HEK293T (cell line): ENCODE results near the gene SFXN1.

ENCODE experiments used
- CTCF ChIA-PET: fragments of 350-600 bp; formaldehyde crosslinking; extraction: SDS; loops from one replicate; lab custom pipeline; 2021; ENCODE audit warnings: antibody characterized with exemption, inconsistent platforms; lab: Yijun Ruan, JAX
- POLR2A ChIA-PET: fragments of 350-600 bp; formaldehyde crosslinking; extraction: SDS; loops from one replicate; lab custom pipeline; 2020; ENCODE audit warnings: antibody characterized with exemption, inconsistent platforms; lab: Yijun Ruan, JAX
- DNase-seq: peaks from one replicate; pipeline ENCODE4 v3.0.0; 2012; ENCODE audit warnings: mixed read lengths; ENCODE audit errors: extremely low spot score
- ARNT ChIP-seq: fragments of 450-650 bp; IDR thresholded peaks from 2 replicates; pipeline ENCODE4 v1.6.1; 2017; ENCODE audit warnings: mild to moderate bottlenecking
- BHLHE40 ChIP-seq: fragments of 450-650 bp; IDR thresholded peaks from 2 replicates; pipeline ENCODE4 v1.6.1; 2016; ENCODE audit warnings: mild to moderate bottlenecking, moderate library complexity, borderline replicate concordance
- CTBP1 ChIP-seq: fragments of 450-650 bp; IDR thresholded peaks from 2 replicates; pipeline ENCODE4 v1.6.1; 2016; ENCODE audit warnings: borderline replicate concordance
- ELF4 ChIP-seq: fragments of 450-650 bp; IDR thresholded peaks from 2 replicates; pipeline ENCODE4 v1.6.1; 2017; ENCODE audit warnings: antibody characterized with exemption
- FOXA1 ChIP-seq: fragments of 450-650 bp; IDR thresholded peaks from 2 replicates; pipeline ENCODE4 v1.6.1; 2016; ENCODE audit warnings: mild to moderate bottlenecking
- FOXK2 ChIP-seq: fragments of 450-650 bp; IDR thresholded peaks from 2 replicates; pipeline ENCODE4 v1.6.1; 2016; ENCODE audit warnings: mild to moderate bottlenecking
- FOXM1 ChIP-seq: fragments of 450-650 bp; IDR thresholded peaks from 2 replicates; pipeline ENCODE4 v1.6.1; 2017; ENCODE audit warnings: mild to moderate bottlenecking, borderline replicate concordance
- HDGF ChIP-seq: fragments of 450-650 bp; IDR thresholded peaks from 2 replicates; pipeline ENCODE4 v1.6.1; 2017; ENCODE audit warnings: antibody characterized with exemption, borderline replicate concordance
- L3MBTL2 ChIP-seq: fragments of 450-650 bp; conservative IDR thresholded peaks from 2 replicates; pipeline ENCODE4 v1.6.1; 2016; ENCODE audit warnings: mild to moderate bottlenecking
- LEF1 ChIP-seq: fragments of 450-650 bp; IDR thresholded peaks from 2 replicates; pipeline ENCODE4 v1.6.1; 2017; ENCODE audit warnings: mild to moderate bottlenecking, borderline replicate concordance
- NFRKB ChIP-seq: fragments of 450-650 bp; IDR thresholded peaks from 2 replicates; pipeline ENCODE4 v1.6.1; 2016; ENCODE audit warnings: mild to moderate bottlenecking, moderate library complexity
- PKNOX1 ChIP-seq: fragments of 450-650 bp; IDR thresholded peaks from 2 replicates; pipeline ENCODE4 v1.6.1; 2016
- SP1 ChIP-seq: fragments of 450-650 bp; IDR thresholded peaks from 2 replicates; pipeline ENCODE4 v1.6.1; 2017
- SUZ12 ChIP-seq: fragments of 450-650 bp; IDR thresholded peaks from 2 replicates; pipeline ENCODE4 v1.6.1; 2016; ENCODE audit warnings: mild to moderate bottlenecking
- TARDBP ChIP-seq: fragments of 450-650 bp; IDR thresholded peaks from 2 replicates; pipeline ENCODE4 v1.6.1; 2016
- ZNF384 ChIP-seq: fragments of 450-650 bp; IDR thresholded peaks from 2 replicates; pipeline ENCODE4 v1.6.1; 2016

The SFXN1 gene

DNA sequence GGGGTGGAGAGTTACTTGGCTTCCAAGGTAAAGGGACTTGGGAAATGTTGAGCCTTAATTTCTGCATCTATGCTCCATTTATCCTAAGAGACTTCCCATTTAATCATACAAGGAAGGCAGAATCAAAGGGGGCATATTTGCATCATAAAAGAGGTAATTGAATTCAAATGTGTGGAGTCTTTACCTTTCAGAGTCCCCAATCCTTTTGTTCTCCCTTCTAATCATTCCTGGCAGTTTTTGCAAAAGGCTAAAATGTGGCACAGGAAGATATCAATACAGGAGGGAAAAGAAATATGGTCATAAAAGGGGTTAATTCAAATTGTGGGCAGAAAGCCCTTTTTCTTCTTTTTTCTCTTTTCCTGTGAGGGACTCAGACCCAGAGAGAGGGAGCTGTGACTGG, 69.5 kb downstream of the SFXN1 start:
- no peak for DNase-seq
- CTCF ChIA-PET, result no interaction called here
- POLR2A ChIA-PET, result no interaction called here
- no peak for TF ChIP-seq HDGF
- TF ChIP-seq SP1, result no peak
- TF ChIP-seq CTBP1, result no peak
- no peak for TF ChIP-seq TARDBP
- TF ChIP-seq NFRKB, result no peak
- TF ChIP-seq FOXK2, result no peak
- TF ChIP-seq PKNOX1, result no peak
- TF ChIP-seq SUZ12, result no peak

DNA sequence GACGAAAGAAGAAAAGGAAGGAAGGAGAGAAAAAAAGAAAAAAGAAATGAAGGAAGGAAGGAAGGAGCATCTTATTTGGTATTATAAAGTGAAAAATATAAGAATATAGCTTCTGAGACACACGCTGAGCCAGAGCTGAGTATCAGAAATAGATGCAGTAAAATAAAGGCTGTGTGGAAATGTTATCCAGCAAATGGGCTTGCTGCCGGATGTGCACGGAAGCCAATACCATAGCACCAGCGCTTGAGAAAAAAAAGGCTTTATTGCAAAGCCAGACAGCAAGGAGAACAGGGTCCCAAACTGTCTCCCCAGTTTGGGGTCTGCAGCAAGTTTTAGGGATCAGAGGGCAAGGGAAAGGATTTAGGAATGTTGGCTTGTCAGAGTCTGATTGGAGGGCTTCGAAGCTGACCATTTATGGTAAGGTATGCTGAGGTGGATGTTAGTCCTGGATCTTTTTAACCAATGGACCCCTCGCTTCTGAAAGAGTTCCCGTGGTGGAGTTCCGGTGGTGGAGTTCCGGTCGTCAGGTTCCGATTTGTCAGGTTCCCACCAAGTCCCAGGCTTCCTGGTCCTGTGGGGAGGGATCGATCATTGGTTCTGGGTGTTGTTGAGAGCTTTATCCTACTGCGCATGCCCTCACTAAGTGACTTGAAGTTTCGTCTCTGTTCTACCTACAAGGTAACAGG, 70.4 kb downstream of the SFXN1 start:
- DNase-seq, result no peak
- CTCF ChIA-PET, result no interaction called here
- POLR2A ChIA-PET, result no interaction called here
- no peak for TF ChIP-seq SP1
- TF ChIP-seq HDGF, result no peak
- TF ChIP-seq ZNF384, result no peak
- TF ChIP-seq TARDBP, result no peak
- TF ChIP-seq CTBP1, result no peak
- no peak for TF ChIP-seq ARNT
- TF ChIP-seq LEF1, result no peak
- no peak for TF ChIP-seq L3MBTL2
- TF ChIP-seq BHLHE40, result no peak
- no peak for TF ChIP-seq SUZ12
- no peak for TF ChIP-seq FOXK2
- TF ChIP-seq FOXA1, result no peak
- no peak for TF ChIP-seq FOXM1
- no peak for TF ChIP-seq PKNOX1
- TF ChIP-seq ELF4, result no peak
- no peak for TF ChIP-seq NFRKB

DNA sequence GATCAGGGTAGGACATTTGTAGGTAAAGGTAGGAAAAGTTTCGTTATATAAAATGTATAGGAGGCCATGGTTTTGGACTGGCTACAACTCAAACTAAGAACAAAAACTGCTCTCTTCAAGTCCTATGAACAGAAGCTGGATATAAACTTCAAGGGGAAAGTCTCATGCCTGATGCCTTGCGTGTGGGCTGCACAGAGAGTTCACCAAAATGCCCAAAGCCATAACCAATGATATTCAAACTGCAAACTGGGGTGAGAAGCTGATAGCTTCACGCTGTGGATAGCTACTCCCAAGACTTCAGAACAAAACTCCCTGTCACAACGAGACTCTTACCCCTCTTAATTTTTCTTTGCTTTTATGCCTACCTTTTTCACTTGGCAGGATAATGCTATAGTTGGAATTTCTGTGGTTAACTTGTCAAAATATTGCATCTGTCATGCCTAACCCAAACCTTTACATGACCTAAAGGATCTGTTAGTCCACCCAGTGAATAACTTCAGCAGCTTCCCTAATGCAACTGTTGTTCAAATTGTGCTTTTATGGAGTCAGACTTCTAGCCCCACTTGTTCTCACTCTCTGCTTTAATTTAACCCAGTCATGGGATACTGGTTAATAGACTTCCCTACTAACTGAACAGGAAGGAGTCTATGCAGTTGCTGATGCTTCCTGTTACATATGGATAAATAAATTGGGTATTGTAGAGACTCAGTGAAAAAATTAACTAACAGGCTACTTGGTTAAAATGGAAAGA, 71.9 kb downstream of the SFXN1 start:
- ChIA-PET POLR2A (no interaction called here), CTCF (no interaction called here)
- TF ChIP-seq FOXK2 (no peak), NFRKB (no peak), HDGF (no peak), BHLHE40 (no peak), ZNF384 (no peak), LEF1 (no peak), FOXA1 (no peak), SP1 (no peak), PKNOX1 (no peak), L3MBTL2 (no peak), ELF4 (no peak), TARDBP (no peak), CTBP1 (no peak)
- no peak for DNase-seq

GRCh38 chr5:175551266-175551665, 72.9 kb downstream of the SFXN1 start:
- ChIA-PET POLR2A (interaction anchor here (0.6 kb wide), 1 partner anchor 618 kb away, joined by 3 read pairs; no protein-coding TSS in a partner anchor), CTCF (no interaction called here)
- no peak for DNase-seq
- TF ChIP-seq FOXM1, result no peak
- no peak for TF ChIP-seq NFRKB
- TF ChIP-seq PKNOX1, result no peak
- TF ChIP-seq LEF1, result no peak
- no peak for TF ChIP-seq BHLHE40
- TF ChIP-seq ARNT, result no peak
- TF ChIP-seq ZNF384, result no peak
- no peak for TF ChIP-seq HDGF
- TF ChIP-seq FOXA1, result no peak
- no peak for TF ChIP-seq ELF4
- TF ChIP-seq L3MBTL2, result no peak
- TF ChIP-seq TARDBP, result no peak

DNA sequence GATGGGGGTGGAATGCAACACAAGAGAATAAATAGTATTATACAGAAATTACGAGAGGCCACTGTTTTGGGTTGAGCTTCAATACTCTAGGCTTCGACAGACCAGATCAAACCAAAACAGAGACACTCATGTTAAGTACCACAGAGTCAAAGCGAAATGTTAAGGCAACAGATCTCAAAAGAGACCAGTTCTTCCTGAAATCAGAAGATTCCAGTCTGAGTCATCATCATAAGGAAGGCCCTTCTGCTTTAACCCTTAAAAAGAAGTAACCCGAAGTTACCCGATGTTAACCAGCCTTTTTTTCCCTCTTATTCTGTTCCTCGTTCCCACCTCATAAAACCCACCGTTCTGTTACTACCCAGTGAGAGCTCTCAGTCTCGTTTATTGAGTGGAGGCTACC, 75.9 kb downstream of the SFXN1 start:
- POLR2A ChIA-PET, result no interaction called here
- no peak for DNase-seq
- CTCF ChIA-PET, result no interaction called here
- TF ChIP-seq SP1 (no peak), ARNT (no peak), HDGF (no peak), LEF1 (no peak)

GRCh38 chr5:175555168-175555785, 76.9 kb downstream of the SFXN1 start:
- POLR2A ChIA-PET, result no interaction called here
- CTCF ChIA-PET, result no interaction called here
- DNase-seq, result no peak
- TF ChIP-seq ZNF384, result no peak
- TF ChIP-seq FOXM1, result no peak
- TF ChIP-seq SUZ12, result no peak
- TF ChIP-seq TARDBP, result no peak
- TF ChIP-seq FOXA1, result no peak
